Retinal pigment epithelial cell (primary cell): ENCODE data around the gene AOC2.
"Not testable (repeated sequence)": the region's sequence is repeated elsewhere in the genome, so short reads cannot be mapped to it uniquely, and the experiment has no call there.

Experiments
- DNase-seq: peaks from one replicate; pipeline ENCODE4 v3.0.0-alpha.2; 2010; ENCODE audit warnings: low read depth
- H3K4me3 ChIP-seq: 2 replicates; pipeline ENCODE4 v1.5.1; 2011; ENCODE audit warnings: mild to moderate bottlenecking, low read length, control low read depth, moderate library complexity
- CTCF ChIP-seq: conservative IDR thresholded peaks from 2 replicates; pipeline ENCODE4 v1.5.1; 2011; ENCODE audit warnings: low read depth, low read length, control low read depth, inconsistent platforms

AOC2 gene

GRCh38 chr17:42872251-42872965, 28.0 kb downstream of the AOC2 start:
- no peak for DNase-seq
- TF ChIP-seq CTCF, result no peak
- no peak overlapping the region for H3K4me3 ChIP-seq

- H3K4me3 ChIP-seq, result no peak overlapping the region
- no peak for DNase-seq
- TF ChIP-seq CTCF, result no peak
Measured at GRCh38 chr17:42873315-42873714, 28.9 kb downstream of the AOC2 start.

GRCh38 chr17:42873932-42874695, 29.7 kb downstream of the AOC2 start:
- not testable (repeated sequence) for H3K4me3 ChIP-seq, DNase-seq

- H3K4me3 ChIP-seq, result no peak overlapping the region
- DNase-seq, result no peak
- TF ChIP-seq CTCF, result no peak
Measured at GRCh38 chr17:42877037-42877436, 32.7 kb downstream of the AOC2 start.

GRCh38 chr17:42878123-42878880, 33.9 kb downstream of the AOC2 start:
- TF ChIP-seq CTCF, result no peak
- DNase-seq, result no peak
- no peak overlapping the region for H3K4me3 ChIP-seq

- H3K4me3 ChIP-seq, result no peak overlapping the region
- no peak for DNase-seq
- no peak for TF ChIP-seq CTCF
Measured at GRCh38 chr17:42878924-42879595, 34.7 kb downstream of the AOC2 start.

GRCh38 chr17:42879596-42879985, 35.2 kb downstream of the AOC2 start:
- no peak for DNase-seq
- no peak overlapping the region for H3K4me3 ChIP-seq
- no peak for TF ChIP-seq CTCF
